Astrocyte (in vitro differentiated cells and primary cell): ENCODE results near the gene EVA1C.

Experiments used
- EZH2 ChIP-seq: IDR thresholded peaks from 2 replicates; pipeline ENCODE4 v1.6.1; 2012; ENCODE audit warnings: mild to moderate bottlenecking, low read length, inconsistent platforms; ENCODE audit not compliant: insufficient read depth
- TF ChIP-seq, protein P1 (sequence below): IDR thresholded peaks from 2 replicates; pipeline ENCODE4 v1.5.1; 2011; ENCODE audit warnings: low read depth, mild to moderate bottlenecking, inconsistent platforms, low read length, moderate library complexity; ENCODE audit not compliant: insufficient read depth

DNA sequence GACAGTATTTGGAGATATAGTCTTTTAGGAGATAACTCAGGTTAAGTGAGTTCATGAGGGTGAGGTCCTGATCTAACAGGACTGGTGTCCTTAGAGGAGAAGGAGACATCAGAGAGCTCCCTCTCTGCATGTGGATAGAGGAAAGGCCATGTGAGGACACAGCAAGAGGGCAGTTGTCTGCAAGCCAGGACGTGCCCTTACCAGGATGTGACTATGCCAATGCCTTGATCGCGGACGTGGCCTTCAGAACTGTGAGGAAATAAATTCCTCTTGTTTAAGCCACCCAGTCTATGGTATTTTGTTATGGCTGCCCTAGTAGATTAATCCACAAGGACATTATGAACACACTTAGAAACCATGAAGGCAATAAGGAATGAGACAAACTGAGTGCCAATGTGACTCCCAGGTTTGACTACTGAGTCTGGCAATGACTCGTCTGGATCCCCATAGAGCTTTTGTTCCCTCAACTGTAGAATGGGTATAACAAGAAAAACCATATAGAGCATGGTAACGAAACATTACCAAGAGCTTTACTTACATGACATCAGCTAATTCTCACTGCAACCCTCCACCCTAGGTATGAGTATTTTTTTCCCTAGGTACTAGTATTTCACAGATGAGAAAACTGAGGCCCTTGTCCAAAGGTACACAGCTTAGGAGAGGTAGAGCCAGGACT is 26.2 kb upstream of the EVA1C start:
- TF ChIP-seq, protein P1, sequence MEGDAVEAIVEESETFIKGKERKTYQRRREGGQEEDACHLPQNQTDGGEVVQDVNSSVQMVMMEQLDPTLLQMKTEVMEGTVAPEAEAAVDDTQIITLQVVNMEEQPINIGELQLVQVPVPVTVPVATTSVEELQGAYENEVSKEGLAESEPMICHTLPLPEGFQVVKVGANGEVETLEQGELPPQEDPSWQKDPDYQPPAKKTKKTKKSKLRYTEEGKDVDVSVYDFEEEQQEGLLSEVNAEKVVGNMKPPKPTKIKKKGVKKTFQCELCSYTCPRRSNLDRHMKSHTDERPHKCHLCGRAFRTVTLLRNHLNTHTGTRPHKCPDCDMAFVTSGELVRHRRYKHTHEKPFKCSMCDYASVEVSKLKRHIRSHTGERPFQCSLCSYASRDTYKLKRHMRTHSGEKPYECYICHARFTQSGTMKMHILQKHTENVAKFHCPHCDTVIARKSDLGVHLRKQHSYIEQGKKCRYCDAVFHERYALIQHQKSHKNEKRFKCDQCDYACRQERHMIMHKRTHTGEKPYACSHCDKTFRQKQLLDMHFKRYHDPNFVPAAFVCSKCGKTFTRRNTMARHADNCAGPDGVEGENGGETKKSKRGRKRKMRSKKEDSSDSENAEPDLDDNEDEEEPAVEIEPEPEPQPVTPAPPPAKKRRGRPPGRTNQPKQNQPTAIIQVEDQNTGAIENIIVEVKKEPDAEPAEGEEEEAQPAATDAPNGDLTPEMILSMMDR, result no peak
- no peak for TF ChIP-seq EZH2
